ENCODE data around the gene NONO. TPM values are rescaled to one million over a fixed set of nuclear protein-coding genes. Genes with fewer than 3 reads are reported as not detected.

NONO gene, protein sequence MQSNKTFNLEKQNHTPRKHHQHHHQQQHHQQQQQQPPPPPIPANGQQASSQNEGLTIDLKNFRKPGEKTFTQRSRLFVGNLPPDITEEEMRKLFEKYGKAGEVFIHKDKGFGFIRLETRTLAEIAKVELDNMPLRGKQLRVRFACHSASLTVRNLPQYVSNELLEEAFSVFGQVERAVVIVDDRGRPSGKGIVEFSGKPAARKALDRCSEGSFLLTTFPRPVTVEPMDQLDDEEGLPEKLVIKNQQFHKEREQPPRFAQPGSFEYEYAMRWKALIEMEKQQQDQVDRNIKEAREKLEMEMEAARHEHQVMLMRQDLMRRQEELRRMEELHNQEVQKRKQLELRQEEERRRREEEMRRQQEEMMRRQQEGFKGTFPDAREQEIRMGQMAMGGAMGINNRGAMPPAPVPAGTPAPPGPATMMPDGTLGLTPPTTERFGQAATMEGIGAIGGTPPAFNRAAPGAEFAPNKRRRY
- total RNA-seq (100 to 1,000 TPM; 440 to 472 TPM), total RNA-seq (319 to 723 (median 452) reads per million in 172 experiments)
- 230 TPM for polyA plus RNA-seq (2013, experiment 1 of 2)
- 254 TPM for polyA plus RNA-seq (2013, experiment 2 of 2)

DNA sequence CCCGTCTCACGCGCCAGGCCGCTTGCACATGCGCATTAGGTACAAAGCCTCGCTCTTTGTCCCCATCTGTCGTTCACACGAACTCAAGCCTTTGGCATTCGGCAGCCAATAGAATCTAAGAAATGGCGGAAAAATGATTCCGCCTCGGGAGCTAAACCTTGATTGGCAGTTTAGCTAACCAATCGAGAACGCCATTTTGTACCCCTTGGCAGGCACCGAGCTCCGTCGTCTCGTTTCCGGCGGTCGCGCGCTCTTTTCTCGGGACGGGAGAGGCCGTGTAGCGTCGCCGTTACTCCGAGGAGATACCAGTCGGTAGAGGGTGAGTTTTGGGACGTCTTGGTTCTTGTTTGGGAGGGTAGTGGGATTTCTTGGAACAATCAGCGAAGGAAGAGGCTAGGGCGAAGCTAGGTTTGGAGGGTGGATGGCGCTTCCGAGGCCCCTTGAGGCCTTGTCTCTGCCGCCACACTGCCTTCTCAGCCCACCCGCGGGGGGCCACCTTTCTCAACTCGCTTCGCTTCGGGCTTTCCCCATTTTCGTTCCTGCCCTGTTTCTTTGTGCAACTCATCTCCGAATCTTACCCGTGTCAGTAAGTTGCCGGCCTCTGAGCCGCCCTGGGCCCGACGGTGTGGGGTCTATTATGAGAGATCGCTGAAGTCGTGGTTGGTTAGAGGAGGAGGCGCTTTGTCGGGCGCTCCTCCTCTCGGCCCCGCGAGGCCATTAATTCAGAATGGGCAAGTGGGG lies at the start of gene NONO:
Gene NONO, plus strand, starts transcription at position 233 of the 741 bp plus-strand sequence. CDS start 7,003 bp downstream, outside the sequence.
- CTCF ChIA-PET, result interaction anchor here (0.6 to 1.6 kb wide), 5 partner anchors 29 to 101 kb away, joined by 3 to 9 read pairs (median 5); partner anchors contain the start of genes TAF1 and ZMYM3

DNA sequence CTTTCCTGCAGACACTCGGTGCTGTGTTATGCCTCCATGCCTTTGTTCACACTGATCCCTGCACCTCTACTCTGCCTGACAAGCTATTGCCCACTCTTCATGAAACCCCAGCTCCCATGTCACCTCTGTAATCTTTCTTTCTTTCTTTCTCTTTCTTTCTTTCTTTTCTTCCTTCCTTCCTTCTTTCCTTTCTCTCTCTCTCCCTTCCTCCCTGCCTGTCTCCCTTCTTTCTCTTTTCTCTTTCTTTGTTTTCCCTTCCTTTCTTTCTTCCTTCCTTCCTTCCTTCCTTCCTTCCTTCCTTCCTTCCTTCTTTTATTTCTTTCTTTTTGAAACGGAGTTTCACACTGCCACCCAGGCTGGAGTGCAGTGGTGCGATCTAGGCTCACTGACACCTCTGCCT lies 48.0 kb upstream of the NONO start:
- DNase-seq (no peak), ATAC-seq (ENCODE audit: poor library complexity) (no peak)
- no peaks in the 10 kb centered on the region for H3K4me1 Mint-ChIP-seq (ENCODE audit: low read depth)
- no peak overlapping the region for H3K4me3 Mint-ChIP-seq
- H3K9me3 ChIP-seq (ENCODE audit: control insufficient read depth in 1 of 2, insufficient read depth in 1 of 2, low read length in 2 of 2), result no peaks in the 10 kb centered on the region
- TF ChIP-seq, protein P1, sequence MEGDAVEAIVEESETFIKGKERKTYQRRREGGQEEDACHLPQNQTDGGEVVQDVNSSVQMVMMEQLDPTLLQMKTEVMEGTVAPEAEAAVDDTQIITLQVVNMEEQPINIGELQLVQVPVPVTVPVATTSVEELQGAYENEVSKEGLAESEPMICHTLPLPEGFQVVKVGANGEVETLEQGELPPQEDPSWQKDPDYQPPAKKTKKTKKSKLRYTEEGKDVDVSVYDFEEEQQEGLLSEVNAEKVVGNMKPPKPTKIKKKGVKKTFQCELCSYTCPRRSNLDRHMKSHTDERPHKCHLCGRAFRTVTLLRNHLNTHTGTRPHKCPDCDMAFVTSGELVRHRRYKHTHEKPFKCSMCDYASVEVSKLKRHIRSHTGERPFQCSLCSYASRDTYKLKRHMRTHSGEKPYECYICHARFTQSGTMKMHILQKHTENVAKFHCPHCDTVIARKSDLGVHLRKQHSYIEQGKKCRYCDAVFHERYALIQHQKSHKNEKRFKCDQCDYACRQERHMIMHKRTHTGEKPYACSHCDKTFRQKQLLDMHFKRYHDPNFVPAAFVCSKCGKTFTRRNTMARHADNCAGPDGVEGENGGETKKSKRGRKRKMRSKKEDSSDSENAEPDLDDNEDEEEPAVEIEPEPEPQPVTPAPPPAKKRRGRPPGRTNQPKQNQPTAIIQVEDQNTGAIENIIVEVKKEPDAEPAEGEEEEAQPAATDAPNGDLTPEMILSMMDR (IDR thresholded peaks at IDR 0.05), result no peak
- intact Hi-C loops (cut with DNase I, micrococcal nuclease), result no loop called here
- H3K27me3 ChIP-seq (ENCODE audit: control insufficient read depth in 1 of 2, insufficient read depth in 2 of 2, low read length in 2 of 2), result no peaks in the 10 kb centered on the region
- ChIA-PET POLR2A (interaction anchor here (0.6 kb wide), 1 partner anchor 10 kb away, joined by 4 read pairs; no protein-coding TSS in a partner anchor), CTCF (no interaction called here)
- no peaks in the 10 kb centered on the region for H3K9me3 Mint-ChIP-seq
- peaks cover 13% of the 10 kb centered on the region for H3K36me3 Mint-ChIP-seq (ENCODE audit: low read depth)
- H3K36me3 ChIP-seq (ENCODE audit: insufficient read depth, low read length), result no peaks in the 10 kb centered on the region
- no peak overlapping the region for H3K4me3 ChIP-seq (ENCODE audit: low read length)
- H3K27ac Mint-ChIP-seq, result no peak overlapping the region
- no peaks in the 10 kb centered on the region for H3K27me3 Mint-ChIP-seq
- H3K27ac ChIP-seq (ENCODE audit: low read depth in 1 of 2, low read length in 2 of 2), result no peak overlapping the region
- no peaks in the 10 kb centered on the region for H3K4me1 ChIP-seq (ENCODE audit: insufficient read depth, low read length)

More for the DNA sequence above, at the start of gene NONO:
- Histone ChIP-seq H3K36me3 (ENCODE audit: insufficient read depth, low read length) (no peaks in the 10 kb centered on the region), H3K27me3 (ENCODE audit: control insufficient read depth in 1 of 2, insufficient read depth in 2 of 2, low read length in 2 of 2) (no peaks in the 10 kb centered on the region), H3K9me3 (ENCODE audit: control insufficient read depth in 1 of 2, insufficient read depth in 1 of 2, low read length in 2 of 2) (no peaks in the 10 kb centered on the region), H3K27ac (ENCODE audit: low read depth in 1 of 2, low read length in 2 of 2) (peak within 1 kb of the TSS; percentile 85 to 97), H3K4me3 (ENCODE audit: low read length) (peak within 1 kb of the TSS; percentile 89), H3K4me1 (ENCODE audit: insufficient read depth, low read length) (peaks cover 28% of the 10 kb centered on the region)
- peaks cover 34% of the 10 kb centered on the region for H3K4me1 Mint-ChIP-seq (ENCODE audit: low read depth)
- H3K9me3 Mint-ChIP-seq, result no peaks in the 10 kb centered on the region
- peak within 1 kb of the TSS; percentile 99 for H3K27ac Mint-ChIP-seq
- intact Hi-C loops (cut with DNase I, micrococcal nuclease), result loop anchor here (1.0 to 10.0 kb wide), 3 partner anchors 29 to 99 kb away; partner anchors contain the start of genes ZMYM3 (in 2 of the 2) and TAF1 (in 1 of the 2)
- H3K4me3 Mint-ChIP-seq, result peak within 1 kb of the TSS; percentile 98
- TF ChIP-seq, protein P1 (IDR thresholded peaks at IDR 0.05), result no peak
- H3K27me3 Mint-ChIP-seq, result no peaks in the 10 kb centered on the region
- peak; percentile 86 for ATAC-seq (ENCODE audit: poor library complexity)
- POLR2A ChIA-PET, result interaction anchor here (0.7 to 2.8 kb wide), 20 partner anchors 8 to 255 kb away, joined by 3 to 105 read pairs (median 5); partner anchors contain the start of genes FOXO4, IL2RG, ITGB1BP2 and OGT
- peak; percentile 62 to 97 (median 78) for DNase-seq
- H3K36me3 Mint-ChIP-seq (ENCODE audit: low read depth), result peaks cover 36% of the 10 kb centered on the region

DNA sequence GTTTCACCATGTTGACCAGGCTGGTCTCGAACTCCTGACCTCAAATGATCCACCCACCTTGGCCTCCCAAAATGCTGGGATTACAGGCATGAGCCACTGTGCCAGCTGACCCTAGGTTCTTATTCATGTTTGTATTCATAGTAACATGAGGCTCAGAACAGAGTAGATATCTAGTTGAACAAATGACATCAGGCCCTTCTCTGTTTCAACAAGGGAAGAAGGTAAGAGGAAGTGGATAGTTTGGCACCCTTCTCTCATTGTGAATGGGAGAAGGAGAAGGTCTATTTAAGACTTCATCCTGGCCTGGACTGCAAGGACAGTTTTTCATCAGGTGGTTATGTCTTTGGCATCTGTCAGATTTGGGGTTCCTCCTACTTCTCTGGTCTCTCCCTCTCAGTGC lies 46.6 kb upstream of the NONO start:
- H3K9me3 ChIP-seq (ENCODE audit: control insufficient read depth in 1 of 2, insufficient read depth in 1 of 2, low read length in 2 of 2), result no peaks in the 10 kb centered on the region
- intact Hi-C loops (cut with DNase I, micrococcal nuclease), result no loop called here
- TF ChIP-seq, protein P1 (IDR thresholded peaks at IDR 0.05), result no peak
- POLR2A ChIA-PET, result no interaction called here
- no peaks in the 10 kb centered on the region for H3K27me3 ChIP-seq (ENCODE audit: control insufficient read depth in 1 of 2, insufficient read depth in 2 of 2, low read length in 2 of 2)
- Mint-ChIP-seq H3K27me3 (no peaks in the 10 kb centered on the region), H3K27ac (no peak overlapping the region), H3K36me3 (ENCODE audit: low read depth) (peaks cover 27% of the 10 kb centered on the region), H3K9me3 (no peaks in the 10 kb centered on the region), H3K4me1 (ENCODE audit: low read depth) (no peaks in the 10 kb centered on the region), H3K4me3 (no peak overlapping the region)
- ATAC-seq (ENCODE audit: poor library complexity) (no peak), DNase-seq (no peak)
- H3K27ac ChIP-seq (ENCODE audit: low read depth in 1 of 2, low read length in 2 of 2), result no peak overlapping the region
- no peaks in the 10 kb centered on the region for H3K4me1 ChIP-seq (ENCODE audit: insufficient read depth, low read length)
- H3K4me3 ChIP-seq (ENCODE audit: low read length), result no peak overlapping the region
- peaks cover 12% of the 10 kb centered on the region for H3K36me3 ChIP-seq (ENCODE audit: insufficient read depth, low read length)
- CTCF ChIA-PET, result no interaction called here
